HEK293T (cell line): ENCODE measurements around the gene GJD4.

Source experiments
- BHLHE40 ChIP-seq: fragments of 450-650 bp; IDR thresholded peaks from 2 replicates; pipeline ENCODE4 v1.6.1; 2016; ENCODE audit warnings: mild to moderate bottlenecking, moderate library complexity, borderline replicate concordance
- L3MBTL2 ChIP-seq: fragments of 450-650 bp; conservative IDR thresholded peaks from 2 replicates; pipeline ENCODE4 v1.6.1; 2016; ENCODE audit warnings: mild to moderate bottlenecking
- NFRKB ChIP-seq: fragments of 450-650 bp; IDR thresholded peaks from 2 replicates; pipeline ENCODE4 v1.6.1; 2016; ENCODE audit warnings: mild to moderate bottlenecking, moderate library complexity
- SUZ12 ChIP-seq: fragments of 450-650 bp; IDR thresholded peaks from 2 replicates; pipeline ENCODE4 v1.6.1; 2016; ENCODE audit warnings: mild to moderate bottlenecking
- TARDBP ChIP-seq: fragments of 450-650 bp; IDR thresholded peaks from 2 replicates; pipeline ENCODE4 v1.6.1; 2016
- TF ChIP-seq, protein P1 (sequence below): fragments of 450-650 bp; IDR thresholded peaks from 2 replicates; pipeline ENCODE4 v1.6.1; 2016

DNA sequence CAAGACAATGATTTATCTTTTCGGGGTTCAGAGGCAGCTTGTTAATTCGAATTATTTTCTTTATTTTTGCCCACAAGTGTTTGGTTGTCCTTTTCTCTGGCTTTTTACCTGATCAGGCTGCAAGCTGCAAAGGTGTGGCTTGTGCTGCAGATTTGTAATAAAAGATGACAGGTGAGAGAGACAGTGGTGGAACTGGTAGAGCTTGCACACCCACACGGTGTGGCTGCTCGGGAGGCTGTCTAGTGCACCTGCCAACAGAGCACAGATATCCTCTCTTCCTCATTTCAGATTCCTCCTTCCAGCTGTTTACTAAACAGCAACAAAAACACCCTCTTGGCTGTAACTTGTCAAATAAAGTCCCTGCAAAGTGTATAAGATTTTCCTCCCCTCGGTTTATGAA lies 9.2 kb downstream of the GJD4 start:
- TF ChIP-seq SUZ12 (no peak), TARDBP (no peak), NFRKB (no peak), BHLHE40 (no peak), L3MBTL2 (no peak)
- TF ChIP-seq, protein P1, sequence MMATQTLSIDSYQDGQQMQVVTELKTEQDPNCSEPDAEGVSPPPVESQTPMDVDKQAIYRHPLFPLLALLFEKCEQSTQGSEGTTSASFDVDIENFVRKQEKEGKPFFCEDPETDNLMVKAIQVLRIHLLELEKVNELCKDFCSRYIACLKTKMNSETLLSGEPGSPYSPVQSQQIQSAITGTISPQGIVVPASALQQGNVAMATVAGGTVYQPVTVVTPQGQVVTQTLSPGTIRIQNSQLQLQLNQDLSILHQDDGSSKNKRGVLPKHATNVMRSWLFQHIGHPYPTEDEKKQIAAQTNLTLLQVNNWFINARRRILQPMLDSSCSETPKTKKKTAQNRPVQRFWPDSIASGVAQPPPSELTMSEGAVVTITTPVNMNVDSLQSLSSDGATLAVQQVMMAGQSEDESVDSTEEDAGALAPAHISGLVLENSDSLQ = no peak
